DMS153 (cell line): ENCODE data around the gene HTR2A.

ENCODE experiments used
- DNase-seq: peaks from one replicate; lab custom pipeline; 2025; lab: John Stamatoyannopoulos, UW

Gene HTR2A

GRCh38 chr13:46868091-46868490 is 28.8 kb downstream of the HTR2A start:
- DNase-seq: no peak

GRCh38 chr13:46866150-46866549 is 30.7 kb downstream of the HTR2A start:
- DNase-seq: no peak

- no peak for DNase-seq
Observed at GRCh38 chr13:46864941-46865340, 31.9 kb downstream of the HTR2A start.

- no peak for DNase-seq
Observed at GRCh38 chr13:46861959-46862358, 34.9 kb downstream of the HTR2A start.

GRCh38 chr13:46860722-46861121 is 36.1 kb downstream of the HTR2A start:
- DNase-seq: no peak

- no peak for DNase-seq
Observed at GRCh38 chr13:46858776-46859175, 38.1 kb downstream of the HTR2A start.

GRCh38 chr13:46858163-46858562 is 38.7 kb downstream of the HTR2A start:
- no peak for DNase-seq

GRCh38 chr13:46855664-46856063 is 41.2 kb downstream of the HTR2A start:
- no peak for DNase-seq

- no peak for DNase-seq
Observed at GRCh38 chr13:46855166-46855565, 41.7 kb downstream of the HTR2A start.

GRCh38 chr13:46852168-46852567 is 44.7 kb downstream of the HTR2A start:
- no peak for DNase-seq

- no peak for DNase-seq
Observed at GRCh38 chr13:46850214-46850613, 46.6 kb downstream of the HTR2A start.

- no peak for DNase-seq
Observed at GRCh38 chr13:46846726-46847125, 50.1 kb downstream of the HTR2A start.

GRCh38 chr13:46845146-46845545 is 51.7 kb downstream of the HTR2A start:
- DNase-seq: no peak

GRCh38 chr13:46844431-46844830 is 52.4 kb downstream of the HTR2A start:
- no peak for DNase-seq

GRCh38 chr13:46839399-46839798 is 57.5 kb downstream of the HTR2A start:
- no peak for DNase-seq

GRCh38 chr13:46834657-46835056 is 62.2 kb downstream of the HTR2A start:
- DNase-seq: no peak

GRCh38 chr13:46831588-46832194 is 65.2 kb downstream of the HTR2A start:
- DNase-seq: peak; percentile 1

- DNase-seq: no peak
Observed at GRCh38 chr13:46830405-46831005, 66.3 kb downstream of the HTR2A start.

GRCh38 chr13:46822551-46822950 is 74.3 kb downstream of the HTR2A start:
- no peak for DNase-seq

GRCh38 chr13:46817838-46818476 is 78.9 kb downstream of the HTR2A start:
- DNase-seq: no peak

- DNase-seq: no peak
Observed at GRCh38 chr13:46817095-46817494, 79.8 kb downstream of the HTR2A start.

- DNase-seq: no peak
Observed at GRCh38 chr13:46816371-46816770, 80.5 kb downstream of the HTR2A start.

- no peak for DNase-seq
Observed at GRCh38 chr13:46812301-46812797, 84.5 kb downstream of the HTR2A start.
